Stimulated activated CD4-positive, alpha-beta T cell treated with anti-CD3 and anti-CD28 coated beads, Interleukin-2, amount 100 ng/mL, for 4 hours (primary cell): Measurements from ENCODE around the gene TFF1.

ENCODE experiments used
- DNase-seq: peaks from one replicate; pipeline ENCODE4 v3.0.0-alpha.2; 2020; ENCODE audit warnings: low read depth

Gene TFF1

DNA sequence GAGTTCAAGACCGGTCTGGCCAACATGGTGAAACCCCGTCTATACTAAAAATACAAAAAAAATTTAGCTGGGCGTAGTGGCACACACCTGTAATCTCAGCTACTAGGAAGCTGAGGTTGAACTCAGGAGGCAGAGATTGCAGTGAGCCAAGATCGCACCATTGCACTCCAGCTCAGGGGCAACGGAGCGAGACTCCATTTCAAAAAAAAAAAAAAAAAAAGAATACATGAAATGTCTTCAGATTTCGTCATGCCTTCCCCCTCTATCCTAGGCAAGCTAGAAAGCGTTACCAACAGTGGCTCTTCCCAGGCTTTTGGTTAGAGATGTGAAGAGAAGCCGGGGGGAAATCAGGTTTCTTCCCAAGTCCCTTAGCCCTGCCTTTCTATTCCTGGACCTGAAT is 3.6 kb downstream of the TFF1 start:
- DNase-seq: no peak

DNA sequence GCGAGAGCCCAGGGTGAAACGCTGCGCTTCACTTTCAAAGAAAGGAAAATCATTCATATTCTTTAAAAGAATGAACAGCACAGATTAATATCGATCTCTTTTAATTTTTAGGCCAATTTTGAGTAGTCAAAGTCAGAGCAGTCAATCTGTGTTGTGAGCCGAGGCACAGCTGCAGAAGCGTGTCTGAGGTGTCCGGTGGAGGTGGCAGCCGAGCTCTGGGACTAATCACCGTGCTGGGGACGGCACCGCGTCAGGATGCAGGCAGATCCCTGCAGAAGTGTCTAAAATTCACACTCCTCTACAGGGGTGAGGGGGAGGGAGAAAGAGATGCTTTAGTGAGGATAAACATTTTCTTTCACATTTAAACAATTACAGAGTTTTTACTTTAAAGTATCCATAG is 4.1 kb downstream of the TFF1 start:
- no peak for DNase-seq

DNA sequence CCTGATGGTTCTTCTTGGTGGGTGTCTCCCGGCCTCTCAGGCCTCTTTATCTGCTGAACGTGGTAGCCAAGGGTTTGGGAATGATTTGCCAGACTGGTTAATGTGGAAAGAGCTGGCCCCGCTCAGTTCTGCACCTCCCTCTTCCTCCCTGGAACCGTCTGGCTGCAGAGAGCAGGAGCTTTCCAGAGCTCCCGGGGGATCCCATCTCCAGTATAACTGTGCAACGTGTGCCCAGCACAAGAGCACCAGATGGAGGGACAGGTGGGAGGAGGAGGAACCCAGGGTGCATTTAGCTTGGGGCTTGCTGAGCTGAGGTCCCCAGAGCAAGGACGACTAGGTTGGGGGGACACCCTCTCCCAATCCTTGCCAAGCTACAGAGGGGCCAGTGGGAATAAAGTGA is 5.0 kb downstream of the TFF1 start:
- DNase-seq: no peak

DNA sequence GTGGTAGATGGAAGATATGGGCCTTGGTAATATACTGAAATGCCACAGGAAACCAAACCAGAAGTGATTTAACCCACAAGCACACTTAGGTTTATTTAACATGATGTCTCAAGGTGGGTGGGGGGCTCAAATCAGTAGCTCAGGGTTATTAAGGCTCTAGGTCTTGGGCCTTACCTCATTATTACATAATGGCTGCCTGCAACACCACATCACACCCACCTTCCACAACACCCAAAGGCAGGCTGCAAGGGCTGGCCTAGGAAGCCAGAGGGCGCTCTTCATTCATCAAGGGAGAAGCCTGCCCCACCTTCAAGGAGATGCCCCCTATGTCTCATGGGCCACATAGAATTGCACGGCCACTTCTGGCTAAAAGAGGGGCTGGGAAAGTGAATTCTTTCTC is 6.0 kb downstream of the TFF1 start:
- no peak for DNase-seq

DNA sequence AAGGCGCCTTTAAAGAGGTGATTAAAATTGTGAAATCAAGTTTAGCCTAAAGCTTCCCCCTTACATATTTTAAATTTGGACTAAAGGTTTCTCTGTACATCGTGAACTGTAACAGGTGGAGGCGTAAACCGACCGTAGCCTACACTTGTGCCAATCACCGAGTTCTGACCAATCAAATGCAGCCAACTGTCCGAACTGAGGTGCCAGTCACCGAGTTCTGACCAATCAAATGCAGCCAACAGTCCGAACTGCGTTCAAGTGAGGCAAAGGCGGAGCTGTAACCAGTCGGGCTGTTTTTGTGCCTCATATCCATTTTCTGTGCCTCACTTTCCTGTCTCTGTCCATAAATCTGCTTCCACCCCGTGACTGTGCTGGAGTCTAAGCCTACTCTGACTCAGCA is 7.4 kb downstream of the TFF1 start:
- no peak for DNase-seq

DNA sequence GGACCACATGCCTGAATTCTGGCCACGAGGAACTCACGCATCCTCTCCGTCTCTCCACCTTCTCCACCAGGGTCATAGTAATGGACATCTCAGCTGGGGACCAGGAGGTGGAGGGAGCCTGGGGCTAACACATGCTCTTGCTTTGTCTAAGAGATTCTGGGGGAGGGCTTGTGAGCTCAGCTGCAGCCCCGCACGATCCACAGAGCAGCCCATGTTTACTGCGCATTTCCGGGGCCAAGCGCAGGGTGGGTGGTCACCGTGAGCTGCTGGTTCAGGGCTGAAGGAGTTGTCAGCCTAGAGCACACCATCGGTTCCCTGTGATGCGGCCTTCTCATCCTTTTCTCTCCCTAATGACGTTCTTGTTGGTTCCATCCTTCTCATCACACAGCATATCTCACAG is 8.1 kb downstream of the TFF1 start:
- no peak for DNase-seq

DNA sequence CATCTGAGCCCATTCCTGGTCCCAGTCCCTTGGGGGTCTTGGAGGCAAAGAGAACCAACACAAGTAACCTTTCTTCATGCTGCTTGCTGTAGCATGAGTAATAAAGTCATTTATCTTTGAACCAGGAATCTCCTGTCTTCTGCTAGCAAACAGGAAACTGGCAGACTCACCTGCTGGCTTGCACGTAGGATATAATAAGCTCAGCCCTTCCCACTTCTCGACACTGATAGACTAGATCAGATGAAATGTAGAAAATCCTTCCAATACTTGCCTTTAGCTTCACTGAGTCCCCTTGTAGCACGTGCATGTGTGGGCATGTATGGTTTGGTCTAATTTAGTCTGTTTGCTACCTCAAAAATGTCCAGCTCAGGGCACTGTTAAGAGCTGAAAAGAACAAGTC is 9.0 kb downstream of the TFF1 start:
- DNase-seq: no peak

DNA sequence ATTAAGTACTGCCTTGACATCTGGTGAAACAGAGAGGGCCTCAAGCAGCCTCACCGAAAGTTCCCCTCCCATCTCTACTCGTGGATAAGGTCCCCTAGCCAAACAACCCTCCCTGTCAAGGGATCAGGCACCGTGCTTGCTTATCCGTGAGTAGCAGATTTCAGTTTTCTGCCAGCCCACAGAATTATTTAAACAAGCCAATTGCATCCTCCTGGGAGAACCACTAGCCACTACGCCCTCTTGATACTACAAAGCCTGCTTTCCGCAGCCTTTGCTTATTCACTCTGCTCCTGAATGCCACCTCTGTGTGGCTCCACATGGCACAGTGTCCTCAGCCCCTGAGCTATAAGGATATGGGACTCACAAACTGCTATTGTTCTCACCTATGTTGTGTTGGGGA is 9.7 kb downstream of the TFF1 start:
- DNase-seq: no peak

DNA sequence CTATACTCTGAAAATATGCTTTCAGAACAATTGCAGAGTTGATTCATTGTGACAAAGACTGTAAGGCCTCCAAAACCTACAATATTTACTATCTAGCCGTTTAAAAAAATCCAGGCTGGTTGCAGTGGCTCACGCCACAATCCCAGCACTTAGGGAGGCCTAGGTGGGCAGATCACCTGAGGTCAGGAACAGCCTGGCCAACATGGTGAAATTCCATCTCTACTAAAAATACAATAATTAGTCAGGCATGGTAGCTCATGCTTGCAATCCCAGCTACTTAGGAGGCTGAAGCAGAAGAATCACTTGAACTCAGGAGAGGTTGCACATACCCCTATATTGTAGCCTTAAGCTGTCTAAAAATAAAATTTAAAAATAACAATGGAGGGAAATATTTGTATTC is 10.3 kb downstream of the TFF1 start:
- no peak for DNase-seq

DNA sequence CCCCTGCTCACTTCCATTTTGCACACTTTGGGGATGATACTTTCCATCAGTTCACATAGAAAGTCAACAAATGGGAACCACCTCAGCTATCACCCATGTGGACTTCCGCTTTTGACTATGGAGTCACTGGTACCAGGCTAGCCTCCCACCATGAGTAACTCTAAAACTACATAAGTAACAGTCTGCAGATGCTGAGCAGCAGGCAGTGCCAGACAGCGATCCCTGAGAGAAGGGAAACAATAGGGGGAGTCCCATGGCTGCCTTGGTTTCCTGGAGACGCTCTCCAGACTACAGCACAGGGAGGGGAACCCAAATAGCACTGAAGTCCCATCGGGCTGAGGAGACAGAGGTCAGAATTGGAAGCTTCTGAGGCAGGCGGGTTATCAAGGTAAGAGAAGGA is 12.7 kb downstream of the TFF1 start:
- DNase-seq: no peak

DNA sequence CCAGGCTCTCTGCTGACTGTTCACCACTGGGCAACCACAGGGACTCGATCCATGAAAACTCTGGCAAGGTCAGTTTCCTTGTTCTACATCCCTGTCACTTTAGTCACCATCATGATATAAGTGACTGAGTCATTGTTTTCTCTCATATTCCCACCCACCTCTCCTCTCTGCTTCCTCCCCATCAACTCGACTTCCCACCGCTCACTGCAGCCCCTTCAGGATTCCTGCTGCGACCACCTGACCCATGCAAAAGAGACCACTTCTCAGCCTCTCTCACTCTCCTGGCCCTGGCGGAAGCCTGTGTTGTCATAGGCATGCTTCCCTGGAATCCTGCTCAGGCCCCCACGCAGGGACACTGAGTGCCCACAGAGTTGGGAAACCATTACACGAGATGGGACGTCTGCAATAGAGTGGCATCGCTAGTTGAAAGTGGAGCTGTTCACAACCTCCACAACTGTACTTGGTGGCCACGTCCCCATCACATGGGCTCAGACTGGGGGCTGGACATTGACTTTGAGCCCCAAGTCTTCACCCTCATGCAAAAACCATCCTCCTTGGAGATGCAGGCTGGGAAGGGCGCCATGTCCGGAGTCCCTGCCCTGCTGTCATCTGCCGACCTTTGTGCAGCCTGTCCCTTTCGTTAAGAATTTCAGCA is 13.8 kb downstream of the TFF1 start:
- no peak for DNase-seq

DNA sequence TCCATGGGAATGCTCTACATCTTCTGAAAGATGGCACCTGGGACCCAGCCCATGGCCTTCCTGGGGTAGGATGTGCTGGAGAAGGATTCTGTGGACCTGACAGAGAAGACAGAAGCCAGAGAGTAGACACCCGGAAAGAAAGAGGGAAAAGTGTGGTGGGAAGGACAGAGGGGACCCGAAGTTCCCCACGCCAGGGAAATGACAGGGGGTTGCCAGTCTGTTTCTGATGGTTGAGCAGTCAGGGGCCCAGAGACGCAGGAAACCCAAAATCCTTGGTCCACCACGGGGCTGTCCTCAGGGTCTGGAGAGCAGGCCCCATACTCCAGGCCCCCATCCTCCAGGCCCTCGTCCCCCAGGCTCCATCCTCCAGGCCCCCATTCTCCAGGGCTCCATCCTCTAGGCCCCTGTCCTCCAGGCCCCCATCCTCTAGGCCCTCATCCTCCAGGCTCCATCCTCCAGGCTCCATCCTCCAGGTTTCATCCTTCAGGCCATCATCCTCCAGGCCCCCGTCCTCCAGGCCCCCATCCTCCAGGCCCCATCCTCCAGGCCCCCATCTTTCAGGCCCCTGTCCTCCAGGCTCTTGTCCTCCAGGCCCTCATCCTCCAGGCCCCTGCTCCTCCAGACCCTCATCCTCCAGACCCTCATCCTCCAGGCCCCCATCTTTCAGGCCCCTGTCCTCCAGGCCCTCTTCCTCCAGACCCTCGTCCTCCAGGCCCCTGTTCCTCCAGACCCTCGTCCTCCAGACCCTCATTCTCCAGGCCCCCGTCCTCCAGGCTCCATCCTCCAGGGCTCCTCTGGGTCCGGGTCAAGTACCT is 14.5 kb downstream of the TFF1 start:
- no peak for DNase-seq

DNA sequence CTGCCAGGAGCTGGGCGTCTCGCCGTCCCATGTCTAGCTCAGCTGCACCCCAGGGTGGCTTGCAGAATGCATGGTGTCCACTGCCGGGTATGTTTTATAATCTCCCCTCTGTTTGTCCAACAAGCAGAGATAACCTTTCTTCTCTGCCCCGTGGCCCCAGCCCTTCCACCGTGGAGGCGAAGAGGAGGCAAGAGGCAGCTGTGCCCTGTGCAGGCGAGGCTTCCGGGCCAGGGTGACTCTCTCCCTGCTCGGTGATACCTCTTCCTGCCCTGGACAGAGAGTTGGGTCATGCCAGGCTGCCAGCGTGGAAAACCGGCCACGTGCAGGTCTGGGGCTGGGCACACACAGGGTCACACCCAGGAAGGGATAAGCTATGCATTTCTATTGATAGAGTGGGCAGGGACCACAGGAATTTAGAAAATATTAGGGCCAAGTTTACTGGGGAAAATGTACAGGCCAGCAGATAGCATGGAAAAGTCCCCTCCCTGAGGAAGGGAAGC is 15.4 kb downstream of the TFF1 start, which contains the start of gene TFF2:
Gene TFF2, minus strand, starts transcription at position 68 of the 500 bp plus-strand sequence. Its CDS starts 37 bp downstream, at position 31.
- DNase-seq: no peak

DNA sequence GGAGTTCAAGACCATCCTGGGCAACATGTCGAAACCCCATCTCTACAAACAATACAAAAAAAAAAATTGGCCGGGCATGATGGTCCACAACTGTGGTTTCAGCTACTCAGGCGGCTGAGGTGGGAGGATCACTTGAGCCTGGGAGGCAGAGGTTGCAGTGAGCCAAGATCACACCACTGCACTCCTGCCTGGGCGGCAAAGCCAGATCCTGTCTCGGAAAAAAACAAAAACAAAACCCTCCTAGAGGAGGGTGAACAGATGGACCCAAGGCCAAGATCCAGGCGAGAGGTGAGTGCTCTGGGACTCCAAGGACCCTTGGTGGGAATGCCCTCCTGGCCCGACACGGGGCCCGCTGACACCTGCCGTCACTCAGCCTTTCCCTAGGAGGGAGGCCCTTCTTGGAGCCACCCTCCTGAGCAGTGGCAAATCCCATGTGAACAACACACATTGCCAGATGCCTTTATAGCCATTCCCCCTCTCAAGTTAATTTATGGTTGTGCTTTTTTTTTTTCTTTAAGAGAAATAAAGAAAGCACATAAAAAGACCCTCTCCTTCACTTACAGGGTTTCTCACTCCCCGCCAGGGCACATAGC is 15.9 kb downstream of the TFF1 start:
- DNase-seq: no peak

DNA sequence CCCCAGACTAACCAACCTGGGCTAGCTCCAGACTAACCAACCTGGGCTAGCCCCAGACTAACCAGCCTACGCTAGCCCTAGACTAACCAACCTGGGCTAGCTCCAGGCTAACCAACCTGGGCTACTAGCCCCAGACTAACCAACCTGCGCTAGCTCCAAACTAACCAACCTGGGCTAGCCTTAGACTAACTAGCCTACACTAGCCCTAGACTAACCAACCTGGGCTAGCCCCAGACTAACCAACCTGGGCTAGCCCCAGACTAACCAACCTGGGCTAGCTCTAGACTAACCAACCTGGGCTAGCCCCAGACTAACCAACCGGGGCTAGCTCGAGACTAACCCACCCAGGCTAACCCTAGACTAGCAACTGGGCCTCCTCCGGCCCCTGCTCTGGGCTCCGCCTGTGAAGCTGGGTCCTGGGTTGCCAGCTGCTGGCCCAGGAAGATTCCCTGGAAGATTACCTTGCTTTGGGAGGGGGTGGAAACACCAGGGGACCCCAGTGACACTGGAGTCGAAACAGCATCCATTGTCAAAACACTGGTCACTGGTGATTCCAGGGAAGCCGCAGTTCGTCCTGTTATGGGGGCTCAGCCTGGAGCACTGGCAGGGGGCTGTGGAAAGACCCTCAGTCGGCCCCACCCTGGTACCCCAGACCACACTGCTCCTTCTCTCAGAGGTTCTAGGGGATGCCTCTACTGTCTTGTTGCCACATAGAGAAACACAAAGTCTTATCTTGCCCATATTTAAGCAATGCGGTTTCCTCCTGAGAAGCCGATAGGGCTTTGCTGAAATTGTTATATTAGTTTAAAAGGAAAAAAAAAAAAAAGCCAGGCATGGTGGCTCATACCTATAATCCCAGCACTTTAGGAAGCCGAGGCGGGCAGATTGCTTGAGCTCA is 16.7 kb downstream of the TFF1 start:
- DNase-seq: no peak

DNA sequence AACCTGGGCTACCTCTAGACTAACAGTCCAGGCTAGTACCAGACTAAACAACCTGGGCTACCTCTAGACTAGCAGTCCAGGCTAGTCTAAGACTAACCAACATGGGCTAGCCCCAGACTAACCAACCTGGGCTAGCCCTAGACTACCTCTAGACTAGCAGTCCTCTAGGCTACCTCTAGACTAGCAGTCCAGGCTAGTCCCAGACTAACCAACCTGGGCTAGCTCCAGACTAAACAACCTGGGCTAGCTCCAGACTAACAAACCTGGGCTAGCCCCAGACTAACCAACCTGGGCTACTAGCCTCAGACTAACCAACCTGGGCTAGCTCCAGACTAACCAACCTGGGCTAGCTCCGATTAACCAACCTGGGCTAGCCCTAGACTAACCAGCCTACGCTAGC is 17.6 kb downstream of the TFF1 start:
- no peak for DNase-seq

DNA sequence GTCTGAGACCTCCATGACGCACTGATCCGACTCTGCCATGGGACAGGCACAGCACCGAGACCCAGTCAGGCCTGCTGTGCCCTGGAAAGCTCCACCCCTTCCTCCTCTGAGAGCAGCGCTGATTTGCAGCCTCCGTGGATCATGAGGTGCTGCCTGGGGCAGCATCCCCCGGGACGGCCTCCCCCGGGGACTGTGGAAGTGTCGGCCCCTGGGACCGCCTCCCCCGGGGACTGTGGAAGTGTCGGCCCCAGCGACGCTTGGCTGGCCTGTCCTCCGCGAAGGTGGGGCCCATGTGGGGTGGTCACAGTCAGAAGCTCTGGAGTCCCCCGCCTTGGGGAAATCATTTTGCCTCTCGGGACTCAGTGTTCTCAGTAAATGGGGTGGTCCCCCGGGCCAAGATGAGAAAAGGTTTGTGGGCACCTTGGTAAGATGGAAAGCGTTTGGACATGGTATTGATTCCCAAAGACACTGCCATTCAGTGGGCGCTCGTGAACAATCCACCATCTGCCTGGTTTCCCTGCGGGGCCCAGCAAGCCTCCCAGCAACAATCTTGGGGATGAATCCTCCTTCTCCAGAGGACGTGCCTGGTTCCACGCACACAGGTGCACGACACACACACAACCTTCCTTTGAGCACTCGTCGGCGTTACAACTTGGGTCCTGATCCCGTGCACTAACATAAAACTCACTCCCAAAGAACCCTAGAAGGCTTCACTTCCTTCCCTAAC is 18.6 kb downstream of the TFF1 start:
- DNase-seq: no peak

DNA sequence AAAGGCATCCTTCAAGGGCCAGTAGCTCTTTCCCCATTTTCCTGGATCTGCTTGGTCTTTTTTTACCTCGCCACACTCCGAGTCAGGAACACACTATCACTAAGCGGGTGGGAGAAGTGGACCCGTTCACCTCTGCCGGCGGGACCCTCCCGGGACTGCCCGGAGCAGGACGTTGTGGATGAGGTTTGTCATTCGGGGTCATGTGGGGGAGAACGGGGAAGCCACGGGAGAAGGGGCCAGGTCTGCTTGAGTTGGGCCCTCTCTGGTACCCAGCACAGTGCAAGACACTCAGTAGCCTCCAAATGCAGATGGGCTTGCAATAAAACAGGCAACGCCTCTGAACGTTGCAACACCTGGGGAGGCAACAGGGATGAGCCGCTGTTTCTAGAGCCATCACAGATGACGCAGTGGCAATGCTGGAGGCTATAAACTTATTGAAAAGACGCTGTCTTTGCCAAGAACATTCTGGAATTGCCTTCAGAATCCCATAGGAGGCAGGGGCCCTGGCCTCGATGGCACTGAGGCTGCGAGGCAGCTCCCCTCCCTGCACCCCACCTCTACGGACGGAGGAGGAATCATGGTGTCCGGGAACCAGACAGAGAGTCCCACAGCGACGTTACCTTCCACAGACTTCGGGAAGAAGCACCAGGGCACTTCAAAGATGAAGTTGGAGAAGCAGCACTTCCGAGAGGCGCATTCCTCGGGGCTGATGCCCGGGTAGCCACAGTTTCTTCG is 19.3 kb downstream of the TFF1 start:
- no peak for DNase-seq

DNA sequence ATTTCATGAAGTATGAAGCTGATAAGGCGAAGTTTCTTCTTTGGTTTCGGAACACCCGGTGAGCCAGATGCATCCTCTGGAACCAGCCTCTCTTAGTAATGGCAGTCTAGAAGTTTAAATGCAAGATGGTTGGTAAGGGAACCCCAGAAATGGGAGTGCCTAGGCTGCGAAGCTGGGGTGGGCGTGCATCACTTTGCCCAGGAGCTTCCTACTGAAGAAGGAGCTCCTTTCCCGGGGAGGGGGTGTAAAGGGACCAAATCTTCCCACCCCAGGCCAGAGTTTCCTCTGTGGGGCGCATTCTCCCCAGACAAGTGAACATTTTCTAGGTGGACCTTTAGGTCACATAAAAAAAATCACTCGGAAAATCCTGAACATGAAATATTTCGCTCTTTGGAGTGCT is 19.9 kb downstream of the TFF1 start:
- DNase-seq: no peak

DNA sequence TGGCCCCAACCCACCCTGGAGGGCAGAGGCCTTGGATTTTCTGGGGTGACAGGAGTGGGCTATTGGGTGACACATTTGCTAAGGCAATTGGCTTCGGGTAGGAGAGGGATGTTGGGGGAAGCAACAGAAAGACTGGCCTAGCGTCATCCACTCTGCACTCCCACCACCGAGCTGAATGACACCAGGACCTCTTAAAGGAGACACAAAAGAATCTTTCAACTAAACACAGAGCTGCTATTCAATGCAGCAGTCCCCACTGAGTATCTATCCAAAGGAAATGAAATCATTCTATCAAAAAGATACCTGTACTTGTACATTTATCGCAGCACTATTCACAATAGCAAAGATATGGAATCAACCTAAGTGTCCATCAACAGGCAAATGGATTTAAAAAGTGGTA is 21.7 kb downstream of the TFF1 start:
- DNase-seq: no peak
